ENCODE results near the gene LSR.

DNA sequence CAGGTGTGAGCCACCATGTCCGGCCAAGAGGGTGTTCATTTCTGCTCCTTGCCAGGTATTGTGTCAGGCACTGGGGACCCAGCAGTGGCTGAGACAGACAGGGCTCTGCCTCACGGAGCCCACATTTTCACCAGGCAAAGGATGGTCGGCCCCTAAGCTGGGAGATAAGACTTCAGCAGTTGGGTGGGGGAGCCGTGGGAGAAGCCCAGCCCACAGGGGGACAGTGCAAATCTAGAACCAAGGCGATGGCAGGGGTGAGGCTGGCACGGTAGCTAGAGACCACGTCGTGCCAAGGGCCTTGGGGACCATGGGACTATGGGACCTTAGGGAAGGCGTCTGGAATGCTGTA, 8.3 kb downstream of the LSR start:
- TF ChIP-seq POLR2A (IDR thresholded peaks at IDR 0.05): no peak
- TF ChIP-seq, protein P1, sequence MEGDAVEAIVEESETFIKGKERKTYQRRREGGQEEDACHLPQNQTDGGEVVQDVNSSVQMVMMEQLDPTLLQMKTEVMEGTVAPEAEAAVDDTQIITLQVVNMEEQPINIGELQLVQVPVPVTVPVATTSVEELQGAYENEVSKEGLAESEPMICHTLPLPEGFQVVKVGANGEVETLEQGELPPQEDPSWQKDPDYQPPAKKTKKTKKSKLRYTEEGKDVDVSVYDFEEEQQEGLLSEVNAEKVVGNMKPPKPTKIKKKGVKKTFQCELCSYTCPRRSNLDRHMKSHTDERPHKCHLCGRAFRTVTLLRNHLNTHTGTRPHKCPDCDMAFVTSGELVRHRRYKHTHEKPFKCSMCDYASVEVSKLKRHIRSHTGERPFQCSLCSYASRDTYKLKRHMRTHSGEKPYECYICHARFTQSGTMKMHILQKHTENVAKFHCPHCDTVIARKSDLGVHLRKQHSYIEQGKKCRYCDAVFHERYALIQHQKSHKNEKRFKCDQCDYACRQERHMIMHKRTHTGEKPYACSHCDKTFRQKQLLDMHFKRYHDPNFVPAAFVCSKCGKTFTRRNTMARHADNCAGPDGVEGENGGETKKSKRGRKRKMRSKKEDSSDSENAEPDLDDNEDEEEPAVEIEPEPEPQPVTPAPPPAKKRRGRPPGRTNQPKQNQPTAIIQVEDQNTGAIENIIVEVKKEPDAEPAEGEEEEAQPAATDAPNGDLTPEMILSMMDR (IDR thresholded peaks at IDR 0.05): no peak
- TF ChIP-seq POLR2AphosphoS5 (IDR thresholded peaks at IDR 0.05): no peak
